Testis (tissue), 2 donors: Measurements from ENCODE around the gene MFSD11.

Experiments used
- CTCF ChIP-seq, 3 experiments: fragments of 450-650 bp in 2 of 3; fragments of 200-600 bp in 1 of 3; sonication (generic) in 1 of 3; IDR thresholded peaks; one replicate each; pipeline ENCODE4 v1.5.1; 2016 to 2019; ENCODE audit warnings: antibody characterized with exemption in 3 of 3, mild to moderate bottlenecking in 2 of 3, moderate library complexity in 1 of 3
- POLR2A ChIP-seq: fragments of 450-650 bp; IDR thresholded peaks from one replicate; pipeline ENCODE4 v1.6.1; 2017; ENCODE audit warnings: antibody characterized with exemption, mild to moderate bottlenecking, moderate library complexity

GRCh38 chr17:76789235-76789788, 51.4 kb downstream of the MFSD11 start:
- TF ChIP-seq CTCF (IDR thresholded peaks at IDR 0.05): no peak
- TF ChIP-seq POLR2A: no peak
